Type B pancreatic cell (in vitro differentiated cells): ENCODE data around the gene GPS2. TPM values are rescaled to one million over a fixed set of nuclear protein-coding genes. Genes with fewer than 3 reads are reported as not detected.
A peak's percentile ranks its signal among the peaks of the same experiment; 100 is the strongest.

Source experiments
- DNase-seq: peaks from one replicate; pipeline ENCODE4 v3.0.0; 2021; ENCODE audit warnings: mixed read lengths; ENCODE audit not compliant: unreplicated experiment; ENCODE audit errors: extremely low spot score
- H3K27ac Mint-ChIP-seq: 2 replicates; pipeline ENCODE4 v1.8.0; 2021; ENCODE audit warnings: mild to moderate bottlenecking, mixed read lengths
- H3K27me3 Mint-ChIP-seq: 2 replicates; pipeline ENCODE4 v1.8.0; 2021; ENCODE audit warnings: mixed read lengths
- H3K36me3 Mint-ChIP-seq: 2 replicates; pipeline ENCODE4 v1.8.0; 2021; ENCODE audit warnings: mixed read lengths
- H3K4me1 Mint-ChIP-seq: one replicate; pipeline ENCODE4 v1.8.0; 2021; ENCODE audit warnings: mixed read lengths; ENCODE audit not compliant: unreplicated experiment
- H3K4me3 Mint-ChIP-seq: 2 replicates; pipeline ENCODE4 v1.8.0; 2021; ENCODE audit warnings: mild to moderate bottlenecking, mixed read lengths
- H3K9me3 Mint-ChIP-seq: 2 replicates; pipeline ENCODE4 v1.8.0; 2021; ENCODE audit warnings: mixed read lengths
- total RNA-seq: library from RNA; stranded (reverse); gene quantifications from 2 replicates; pipeline ENCODE4 v1.2.1, GENCODE V29; 2021; ENCODE audit warnings: low replicate concordance
- TF ChIP-seq, protein P1 (sequence below): fragments of 200-600 bp; sonication (generic); conservative IDR thresholded peaks from 2 replicates; pipeline ENCODE4 v1.5.0; 2021; ENCODE audit warnings: antibody characterized with exemption, mild to moderate bottlenecking

Gene GPS2
- total RNA-seq, 1 donor from 2014 or later, result 75.4 TPM

DNA sequence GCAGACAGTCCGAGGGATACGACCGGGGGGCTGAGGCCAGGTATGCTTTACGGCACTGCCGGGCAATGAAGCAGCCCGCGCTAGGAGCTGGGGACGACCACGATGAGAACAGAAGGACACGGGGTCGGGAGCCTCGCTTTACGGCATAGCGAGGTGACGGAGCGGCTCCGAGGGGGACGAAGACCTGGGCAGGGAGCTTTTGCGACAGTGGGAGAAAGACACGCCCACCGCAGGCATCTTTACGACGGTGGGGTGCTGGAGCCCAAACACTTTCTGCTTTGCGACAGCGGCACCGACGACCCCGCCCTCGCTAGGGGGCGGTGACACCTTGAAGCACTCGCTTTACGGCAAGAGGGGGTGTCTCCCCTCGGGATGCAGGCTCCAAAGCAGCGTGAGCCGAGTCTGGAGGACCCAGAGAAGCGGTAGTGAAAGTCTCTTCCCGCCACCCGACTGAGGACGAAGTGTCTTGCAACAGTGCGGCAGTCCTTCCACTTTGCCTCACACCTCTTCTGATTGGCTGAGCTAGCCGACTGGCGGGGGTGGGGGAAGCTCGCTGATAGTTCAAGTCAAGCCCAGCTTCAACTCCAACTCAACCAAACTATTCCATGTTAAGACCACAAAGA is 14.3 kb upstream of the GPS2 start:
- H3K27me3 Mint-ChIP-seq, result no peaks in the 10 kb centered on the region
- H3K27ac Mint-ChIP-seq, result peak overlapping the region; percentile 96
- no peaks in the 10 kb centered on the region for H3K36me3 Mint-ChIP-seq
- no peaks in the 10 kb centered on the region for H3K9me3 Mint-ChIP-seq
- H3K4me1 Mint-ChIP-seq, result peaks cover 22% of the 10 kb centered on the region
- peak; percentile 96 for DNase-seq
- H3K4me3 Mint-ChIP-seq, result peak overlapping the region; percentile 93
- TF ChIP-seq, protein P1, sequence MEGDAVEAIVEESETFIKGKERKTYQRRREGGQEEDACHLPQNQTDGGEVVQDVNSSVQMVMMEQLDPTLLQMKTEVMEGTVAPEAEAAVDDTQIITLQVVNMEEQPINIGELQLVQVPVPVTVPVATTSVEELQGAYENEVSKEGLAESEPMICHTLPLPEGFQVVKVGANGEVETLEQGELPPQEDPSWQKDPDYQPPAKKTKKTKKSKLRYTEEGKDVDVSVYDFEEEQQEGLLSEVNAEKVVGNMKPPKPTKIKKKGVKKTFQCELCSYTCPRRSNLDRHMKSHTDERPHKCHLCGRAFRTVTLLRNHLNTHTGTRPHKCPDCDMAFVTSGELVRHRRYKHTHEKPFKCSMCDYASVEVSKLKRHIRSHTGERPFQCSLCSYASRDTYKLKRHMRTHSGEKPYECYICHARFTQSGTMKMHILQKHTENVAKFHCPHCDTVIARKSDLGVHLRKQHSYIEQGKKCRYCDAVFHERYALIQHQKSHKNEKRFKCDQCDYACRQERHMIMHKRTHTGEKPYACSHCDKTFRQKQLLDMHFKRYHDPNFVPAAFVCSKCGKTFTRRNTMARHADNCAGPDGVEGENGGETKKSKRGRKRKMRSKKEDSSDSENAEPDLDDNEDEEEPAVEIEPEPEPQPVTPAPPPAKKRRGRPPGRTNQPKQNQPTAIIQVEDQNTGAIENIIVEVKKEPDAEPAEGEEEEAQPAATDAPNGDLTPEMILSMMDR, result no peak

DNA sequence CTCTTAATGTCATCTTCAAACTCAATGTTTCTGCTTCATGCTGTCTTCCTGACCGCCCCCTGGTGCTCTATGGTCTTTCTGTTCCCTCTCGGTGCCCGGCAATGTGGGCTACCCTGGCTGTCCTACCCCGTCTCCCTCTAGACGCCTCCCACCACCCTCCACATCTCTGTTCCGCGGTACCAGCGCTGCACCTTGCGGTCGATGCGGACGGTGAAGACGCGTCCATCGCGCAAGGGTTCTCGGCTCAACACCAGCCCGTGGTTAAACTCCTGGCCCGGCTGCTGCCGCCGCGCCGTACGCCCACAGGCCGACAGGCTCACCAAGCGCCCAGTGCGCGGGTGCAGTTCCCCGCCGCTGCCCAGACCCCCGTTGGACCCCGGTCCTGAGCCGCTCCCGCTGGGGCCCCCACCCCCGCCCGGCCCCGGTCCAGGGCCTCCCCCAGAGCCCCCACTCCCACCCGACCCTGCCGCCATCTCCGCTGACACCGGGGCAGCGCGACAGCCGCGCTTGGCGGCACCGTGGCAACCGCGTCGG is 13.7 kb upstream of the GPS2 start, which contains the start of gene NEURL4:
TSS of gene NEURL4 (minus strand) at position 496 of the 534 bp plus-strand sequence. CDS start at position 473, 23 bp downstream.
- TF ChIP-seq, protein P1, result no peak

DNA sequence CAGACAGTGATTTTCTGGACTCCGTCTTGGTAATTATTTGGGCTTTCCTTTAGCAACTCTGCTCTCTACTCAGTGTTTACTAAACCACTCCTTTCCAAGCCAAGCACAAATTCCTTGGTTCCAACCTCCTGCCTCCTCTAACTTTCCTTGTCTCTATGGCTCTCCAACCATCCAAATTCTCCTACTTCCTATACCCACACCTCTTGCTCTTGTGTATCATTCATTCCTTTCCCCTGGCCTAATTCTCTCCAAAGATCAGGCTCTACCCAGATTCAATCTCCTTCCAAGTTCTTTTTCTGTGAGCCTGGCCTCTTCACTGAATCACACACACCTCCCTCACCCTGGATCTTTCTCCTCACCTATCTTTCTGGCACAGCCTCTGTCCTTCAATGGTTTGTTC is 12.8 kb upstream of the GPS2 start:
- H3K27ac Mint-ChIP-seq, result peak overlapping the region; percentile 93
- peak overlapping the region; percentile 93 for H3K4me3 Mint-ChIP-seq
- no peak for DNase-seq
- H3K4me1 Mint-ChIP-seq, result peaks cover 22% of the 10 kb centered on the region
- TF ChIP-seq, protein P1, result no peak
- no peaks in the 10 kb centered on the region for H3K27me3 Mint-ChIP-seq
- H3K9me3 Mint-ChIP-seq, result no peaks in the 10 kb centered on the region
- no peaks in the 10 kb centered on the region for H3K36me3 Mint-ChIP-seq

More for the DNA sequence above, 13.7 kb upstream of the GPS2 start, which contains the start of gene NEURL4:
- Mint-ChIP-seq H3K4me1 (peaks cover 22% of the 10 kb centered on the region), H3K27me3 (no peaks in the 10 kb centered on the region), H3K4me3 (peak within 1 kb of the TSS; percentile 93), H3K9me3 (no peaks in the 10 kb centered on the region), H3K27ac (peak within 1 kb of the TSS; percentile 96), H3K36me3 (no peaks in the 10 kb centered on the region)
- DNase-seq, result no peak

DNA sequence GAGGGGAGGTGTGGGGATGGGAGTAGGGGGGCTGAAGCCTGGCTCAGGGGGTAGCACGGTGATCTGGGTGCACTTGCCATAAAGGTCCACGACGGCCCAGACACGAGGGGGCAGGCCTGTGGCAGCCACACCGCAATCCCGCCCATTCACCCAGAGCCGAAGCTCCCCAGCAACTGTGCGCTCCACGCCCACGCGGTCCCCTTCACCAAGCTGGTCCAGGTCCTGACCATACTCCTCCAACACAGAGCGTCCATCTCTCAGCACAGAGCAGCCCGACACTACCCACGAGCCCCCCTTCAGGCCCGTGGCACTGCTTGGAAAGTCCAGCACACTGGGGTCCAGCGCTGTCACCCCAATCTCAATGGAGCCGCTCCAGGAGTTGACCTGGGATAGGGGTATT is 12.3 kb upstream of the GPS2 start:
- H3K27ac Mint-ChIP-seq, result no peak overlapping the region
- peak overlapping the region; percentile 65 for H3K4me3 Mint-ChIP-seq

DNA sequence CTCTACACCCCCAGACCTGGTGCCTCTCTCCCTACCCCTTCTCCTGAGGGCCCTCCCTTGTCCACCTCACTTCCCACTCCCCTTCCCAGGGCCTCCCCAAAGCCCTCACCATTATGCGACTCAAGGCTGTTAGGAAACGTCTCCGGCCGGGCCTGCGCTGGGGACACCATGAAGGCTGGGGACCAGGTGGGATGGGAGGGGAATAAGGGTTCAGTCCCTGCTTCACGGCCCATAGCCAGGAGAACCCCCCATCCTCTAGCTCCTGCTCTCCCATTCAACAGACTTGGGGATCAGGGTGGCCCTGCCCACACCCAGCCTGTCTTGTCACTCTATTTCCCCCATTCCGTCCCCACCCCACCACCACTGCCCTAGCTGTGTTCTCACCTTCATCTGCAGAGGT is 11.9 kb upstream of the GPS2 start:
- Mint-ChIP-seq H3K27ac (no peak overlapping the region), H3K36me3 (no peaks in the 10 kb centered on the region), H3K4me3 (no peak overlapping the region), H3K9me3 (no peaks in the 10 kb centered on the region), H3K4me1 (peaks cover 22% of the 10 kb centered on the region), H3K27me3 (no peaks in the 10 kb centered on the region)
- TF ChIP-seq, protein P1, result no peak
- no peak for DNase-seq

More for the DNA sequence above, 12.3 kb upstream of the GPS2 start:
- TF ChIP-seq, protein P1, result no peak
- DNase-seq, result no peak
- Mint-ChIP-seq H3K27me3 (no peaks in the 10 kb centered on the region), H3K36me3 (no peaks in the 10 kb centered on the region), H3K4me1 (peaks cover 22% of the 10 kb centered on the region), H3K9me3 (no peaks in the 10 kb centered on the region)
